HG02678 (cell line): ENCODE data around the gene TBC1D16.

Experiments
- ATAC-seq: cut with Tn5 transposase; IDR thresholded peaks from one replicate; pipeline ENCODE4 v1.9.1; 2021; ENCODE audit warnings: mild to moderate bottlenecking, moderate library complexity; ENCODE audit not compliant: unreplicated experiment

The TBC1D16 gene

DNA sequence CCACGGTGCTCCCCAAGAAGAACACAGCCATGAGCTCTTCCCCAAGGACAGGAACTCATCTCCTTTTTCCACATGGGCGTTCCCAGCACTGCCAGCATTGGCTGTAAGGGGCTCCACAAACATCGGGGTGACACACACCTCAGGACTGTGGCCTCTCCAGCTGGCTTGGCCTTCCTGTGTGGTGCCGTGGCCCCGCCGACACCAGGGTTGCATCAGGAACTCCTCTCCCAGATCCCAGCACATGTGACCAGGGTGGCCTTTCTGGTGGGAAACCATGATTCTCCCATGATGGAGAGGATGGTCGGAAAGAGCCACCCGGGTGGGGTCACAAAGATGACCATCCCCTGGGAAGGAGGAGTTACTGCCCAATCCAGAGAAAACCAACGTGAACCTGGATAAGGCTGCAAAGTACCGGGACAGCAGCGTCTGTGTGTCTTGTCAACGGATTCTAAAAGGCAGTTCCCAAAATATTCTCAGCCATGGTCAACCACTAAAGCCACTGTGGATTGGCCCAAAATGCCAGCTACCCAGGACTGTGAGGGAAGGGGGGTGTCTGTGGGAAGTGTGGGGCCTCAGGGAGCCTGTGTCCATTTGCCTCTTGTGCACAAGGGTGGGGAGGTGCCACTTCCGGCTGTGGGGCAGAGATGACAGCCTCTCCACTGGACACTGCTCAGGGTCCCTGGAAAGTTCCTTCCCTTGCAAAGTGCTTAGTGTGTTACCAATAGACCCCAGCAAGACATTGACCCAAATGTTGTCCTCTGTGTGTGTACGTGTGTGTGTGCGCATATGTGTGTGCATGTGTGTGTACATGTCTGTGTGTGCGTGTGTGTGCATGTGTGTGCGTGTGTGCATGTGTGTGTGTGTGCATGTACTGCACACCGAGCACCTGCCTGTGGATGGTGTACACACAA, 118.4 kb downstream of the TBC1D16 start:
- ATAC-seq, result no peak

- no peak for ATAC-seq
These were observed 119.2 kb downstream of the TBC1D16 start for GRCh38 chr17:79916506-79916905.

GRCh38 chr17:79915850-79916430, 119.7 kb downstream of the TBC1D16 start:
- ATAC-seq, result no peak

DNA sequence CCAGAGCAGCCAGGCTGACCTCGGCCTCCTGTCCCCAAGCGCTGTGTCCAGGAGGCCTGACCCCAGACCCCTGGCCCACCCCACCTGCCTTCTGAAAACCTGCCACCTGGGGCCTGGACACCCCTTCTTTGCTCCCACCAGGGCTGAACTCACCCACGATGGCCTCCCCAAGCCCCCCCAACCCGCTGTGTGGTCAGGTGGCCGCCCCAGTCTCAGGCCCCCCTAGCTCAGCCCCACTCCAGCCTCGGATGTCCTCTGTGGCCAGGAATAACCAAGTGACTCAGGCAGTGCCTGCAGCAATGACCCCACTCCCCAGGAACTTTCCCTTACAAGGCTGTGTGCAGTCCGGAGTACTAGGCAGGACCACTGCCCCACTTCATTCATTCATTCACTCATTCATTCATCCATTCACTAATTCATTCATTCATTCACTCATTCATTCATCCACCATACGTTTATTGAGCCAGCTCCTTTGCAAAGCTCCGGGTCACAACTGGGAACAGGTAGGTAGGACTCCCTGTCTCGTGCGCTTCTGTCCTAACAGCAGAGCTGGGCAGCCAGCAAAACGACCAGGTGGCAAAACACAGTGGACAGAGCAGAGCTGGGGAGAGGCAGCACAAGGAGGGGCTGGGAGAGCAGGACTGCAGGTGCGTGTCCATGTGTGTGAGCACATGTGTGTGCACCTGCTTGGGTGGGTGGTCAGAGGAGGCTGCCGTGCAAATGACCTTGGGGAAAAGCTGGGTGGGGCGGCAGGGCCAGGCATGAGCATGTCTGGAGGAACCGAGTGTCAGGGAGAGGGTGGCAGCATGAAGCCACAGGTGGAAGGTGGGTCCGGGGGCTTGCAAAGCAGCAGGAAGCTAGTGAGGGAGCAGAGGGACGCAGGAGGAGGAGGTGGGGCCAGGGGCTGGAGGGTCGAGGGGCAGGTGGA, 120.6 kb downstream of the TBC1D16 start:
- no peak for ATAC-seq

DNA sequence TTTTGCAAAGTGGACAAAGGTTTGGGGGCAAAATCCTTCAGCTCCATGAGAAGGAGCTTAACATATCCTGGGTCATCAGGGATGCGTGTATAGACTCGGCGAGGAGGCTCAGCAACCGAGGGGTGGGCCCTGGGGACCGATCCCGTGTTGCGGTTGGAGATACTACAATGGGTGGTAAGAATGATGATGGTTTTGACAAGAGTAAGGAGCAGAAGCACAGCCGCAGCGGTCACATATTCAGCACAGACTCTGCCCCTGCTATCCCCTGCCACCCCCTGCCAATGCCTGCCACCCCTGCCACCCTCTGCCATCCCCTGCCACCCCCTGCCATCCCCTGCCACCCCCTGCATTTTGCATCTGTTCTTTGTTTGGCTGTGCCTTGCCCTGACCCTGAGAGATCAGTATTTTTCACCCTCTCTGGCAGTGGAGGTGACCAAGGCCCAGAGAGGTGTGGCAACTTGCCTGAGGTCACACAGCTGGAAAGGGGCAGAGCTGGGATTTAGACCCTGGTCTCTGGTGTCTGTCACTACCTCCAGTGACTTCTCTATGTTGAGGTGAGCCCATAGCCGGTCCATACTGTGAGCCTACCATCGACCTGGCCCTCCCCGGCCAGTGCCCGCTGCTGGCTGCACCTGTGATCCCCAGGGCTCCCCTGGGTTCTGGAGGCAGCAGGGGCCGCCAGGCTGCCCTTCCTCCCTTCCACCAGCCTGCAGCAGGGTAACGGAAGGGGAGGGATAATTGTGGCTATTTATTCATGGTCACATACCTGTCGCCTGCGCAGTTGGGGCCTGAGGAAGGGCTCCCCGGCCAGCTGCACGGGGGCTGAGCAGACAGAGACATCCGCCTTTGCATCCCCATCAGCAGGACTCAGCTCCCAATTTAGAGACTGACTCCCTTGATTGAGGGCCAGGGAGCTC, 121.5 kb downstream of the TBC1D16 start:
- ATAC-seq, result no peak

- ATAC-seq, result no peak
These were observed 122.2 kb downstream of the TBC1D16 start for GRCh38 chr17:79913451-79913850.

DNA sequence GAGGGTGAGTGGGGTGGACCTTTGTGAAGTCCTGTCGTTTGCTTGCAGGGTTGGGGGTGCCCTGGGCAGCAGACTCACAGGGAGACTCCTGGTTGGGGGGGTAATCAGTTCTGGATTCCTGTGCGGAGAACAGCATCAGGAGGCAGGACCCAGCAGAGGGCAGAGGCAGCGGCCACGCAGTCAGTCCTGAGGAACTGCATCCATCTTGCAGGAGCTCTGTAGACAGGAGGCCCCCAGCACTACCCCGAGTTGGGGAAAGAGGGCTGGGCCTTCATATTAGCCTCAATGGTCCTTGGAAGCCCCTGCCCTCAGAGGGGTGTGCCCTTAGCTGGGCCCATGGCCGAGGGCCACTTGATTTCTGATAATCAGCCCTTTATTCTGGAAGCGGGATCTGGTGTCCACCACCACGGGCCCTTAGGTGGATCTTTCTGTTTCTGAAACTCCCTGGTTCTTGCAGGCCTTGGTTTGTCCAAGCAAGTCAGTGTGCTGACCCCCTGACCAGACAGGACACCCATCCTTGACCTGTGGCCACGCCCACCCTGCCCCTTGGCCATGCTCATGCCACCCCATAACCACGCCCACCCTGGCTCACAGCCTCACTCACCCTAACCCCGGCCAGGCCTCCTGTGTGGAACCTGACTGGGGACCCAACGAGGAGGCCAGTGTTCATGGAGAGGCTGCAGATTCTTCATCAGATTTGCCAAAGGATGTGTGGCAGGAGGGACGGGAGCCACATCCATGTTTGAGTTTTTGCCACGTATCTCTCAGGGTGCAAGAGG, 122.9 kb downstream of the TBC1D16 start:
- no peak for ATAC-seq

- no peak for ATAC-seq
These were observed 124.0 kb downstream of the TBC1D16 start for GRCh38 chr17:79911430-79912399.

DNA sequence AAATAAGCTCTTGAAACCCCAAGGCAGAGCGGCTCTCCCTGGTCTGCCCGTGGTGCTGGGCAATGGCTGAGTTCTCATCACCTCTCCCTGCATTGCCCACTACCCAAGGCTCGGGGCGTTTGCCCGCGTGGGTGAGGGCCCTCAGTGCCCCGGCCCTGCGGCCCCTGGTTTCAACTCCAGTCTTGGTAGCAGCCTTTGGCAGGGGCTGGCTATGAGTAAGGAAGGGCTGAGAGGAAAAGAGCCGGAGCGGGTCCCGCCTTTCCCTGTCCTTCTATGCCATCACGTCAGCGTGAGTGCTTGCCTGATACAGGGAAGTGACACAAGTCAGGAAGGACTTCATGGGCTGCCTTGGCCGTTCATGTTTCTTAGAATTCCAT, 124.7 kb downstream of the TBC1D16 start:
- no peak for ATAC-seq

DNA sequence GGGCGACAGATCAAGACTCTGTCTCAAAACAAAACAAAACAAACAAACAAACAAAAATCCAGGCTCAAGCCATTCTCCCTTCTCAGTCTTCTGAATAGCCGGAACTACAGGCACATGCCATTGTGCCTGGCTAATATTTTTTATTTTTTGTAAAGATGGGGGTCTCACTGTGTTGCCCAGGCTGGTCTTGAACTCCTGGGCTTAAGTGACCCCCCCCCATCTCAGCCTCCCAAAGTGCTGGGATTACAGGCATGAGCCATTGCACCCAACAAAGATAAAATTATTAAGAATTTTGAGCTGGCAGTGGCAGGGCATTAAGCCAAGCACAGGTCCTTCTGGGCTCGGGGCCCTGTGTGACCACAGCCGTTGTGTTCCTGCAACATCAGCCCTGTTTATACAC, 126.6 kb downstream of the TBC1D16 start:
- ATAC-seq, result no peak

- no peak for ATAC-seq
These were observed 127.8 kb downstream of the TBC1D16 start for GRCh38 chr17:79907850-79908249.

DNA sequence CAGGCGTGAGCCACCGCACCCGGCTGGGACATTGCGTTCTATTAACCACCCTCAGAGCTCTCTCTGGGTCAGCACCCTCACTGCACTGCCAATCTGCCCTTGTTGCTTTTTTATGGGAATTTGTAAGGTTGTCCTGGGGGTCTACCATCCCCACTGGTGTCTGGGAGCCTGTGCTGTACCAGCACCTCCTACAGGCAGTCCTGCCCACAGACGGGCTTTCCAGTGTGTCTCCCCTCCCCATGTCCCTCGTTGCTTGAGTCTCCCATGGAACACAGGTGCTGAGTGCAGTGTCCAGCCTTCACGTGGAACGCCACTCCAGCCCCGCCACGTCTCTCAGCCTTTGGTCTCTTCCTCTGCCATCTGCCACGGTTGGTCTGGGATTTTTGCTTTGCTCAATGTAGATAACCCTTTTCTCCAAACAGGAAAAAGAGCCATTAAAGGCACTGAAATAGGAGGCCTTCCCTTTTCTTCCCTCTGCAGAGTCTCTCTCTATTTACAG, 128.4 kb downstream of the TBC1D16 start:
- ATAC-seq, result no peak

- ATAC-seq, result no peak
These were observed 129.8 kb downstream of the TBC1D16 start for GRCh38 chr17:79905832-79906231.

GRCh38 chr17:79904865-79905264, 130.8 kb downstream of the TBC1D16 start:
- ATAC-seq, result no peak

- no peak for ATAC-seq
These were observed 133.4 kb downstream of the TBC1D16 start for GRCh38 chr17:79902146-79902791.

GRCh38 chr17:79901131-79901530, 134.5 kb downstream of the TBC1D16 start:
- ATAC-seq, result no peak

GRCh38 chr17:79899584-79899983, 136.1 kb downstream of the TBC1D16 start:
- ATAC-seq, result no peak
